Occipital lobe (tissue), 2 donors: ENCODE measurements around the gene OAS3. TPM values are rescaled to one million over a fixed set of nuclear protein-coding genes. Genes with fewer than 3 reads are reported as not detected.
"Not testable (repeated sequence)": the region's sequence is repeated elsewhere in the genome, so short reads cannot be mapped to it uniquely, and the experiment has no call there.

Experiments used
- DNase-seq: peaks from one replicate; lab custom pipeline; 2025; lab: John Stamatoyannopoulos, UW
- total RNA-seq: library from RNA; depleted of rRNA; stranded (reverse); fragments of >200 nt; gene quantifications from one replicate; pipeline ENCODE4 v1.2.3, GENCODE V29; 2014

OAS3 gene
- total RNA-seq, 1 donor from 2014 or later, result 1.6 TPM

DNA sequence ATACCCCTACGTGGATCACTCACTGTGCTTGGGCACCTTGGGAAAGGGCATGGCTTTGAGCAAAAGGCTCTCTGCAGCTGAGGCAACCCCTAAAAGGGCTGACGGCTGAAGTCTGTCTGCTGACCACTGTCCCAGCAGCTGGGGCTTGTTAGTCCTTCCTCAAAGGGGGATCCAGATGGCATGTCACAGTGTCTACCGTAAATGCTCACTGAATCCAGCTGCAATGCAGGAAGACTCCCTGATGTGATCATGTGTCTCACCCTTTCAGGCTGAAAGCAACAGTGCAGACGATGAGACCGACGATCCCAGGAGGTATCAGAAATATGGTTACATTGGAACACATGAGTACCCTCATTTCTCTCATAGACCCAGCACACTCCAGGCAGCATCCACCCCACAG lies 19.2 kb upstream of the OAS3 start:
- DNase-seq, result no peak

DNA sequence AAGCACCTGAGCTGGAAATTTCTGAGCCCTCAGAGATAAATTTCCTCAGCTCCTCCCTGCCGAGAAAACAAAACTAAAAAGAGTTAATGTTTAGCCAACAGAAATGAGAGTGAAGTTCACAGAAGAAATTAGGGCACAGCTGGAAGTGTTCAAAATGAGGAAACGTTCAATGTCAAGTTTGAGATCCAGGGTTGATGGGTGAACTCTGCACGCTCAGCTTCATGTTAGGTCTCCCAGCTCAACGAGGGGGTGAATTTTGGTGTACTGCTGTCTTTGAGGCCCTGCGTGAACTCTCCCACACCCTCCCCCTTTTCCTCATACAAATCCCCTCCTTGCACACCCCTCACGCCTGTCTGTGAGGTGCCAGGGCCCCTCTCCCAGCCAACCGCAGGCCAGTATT lies 13.3 kb upstream of the OAS3 start:
- DNase-seq, result no peak

DNA sequence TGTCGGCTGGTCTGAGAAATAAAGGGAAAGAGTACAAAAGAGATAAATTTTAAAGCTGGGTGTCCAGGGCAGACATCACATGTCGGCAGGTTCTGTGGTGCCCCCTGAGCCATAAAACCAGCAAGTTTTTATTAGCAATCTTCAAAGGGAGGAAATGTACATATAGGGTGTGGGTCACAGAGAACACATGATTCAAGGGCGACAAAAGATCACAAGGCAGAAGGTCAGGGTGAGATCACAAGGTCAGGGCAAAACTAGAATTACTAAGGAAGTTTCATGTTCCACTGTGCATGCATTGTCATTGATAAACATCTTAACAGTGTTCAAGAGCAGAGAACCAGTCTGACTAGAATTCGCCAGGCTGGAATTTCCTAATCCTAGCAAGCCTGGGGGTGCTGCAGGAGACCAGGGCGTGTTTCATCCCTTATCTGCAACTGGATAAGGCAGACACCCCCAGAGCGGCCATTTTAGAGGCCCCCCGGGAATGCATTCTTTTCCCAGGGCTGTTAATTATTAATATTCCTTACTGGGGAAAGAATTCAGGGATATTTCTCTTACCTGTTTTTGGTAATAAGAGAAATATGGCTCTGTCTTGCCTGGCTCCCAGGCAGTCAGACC lies 11.7 kb upstream of the OAS3 start:
- not testable (repeated sequence) for DNase-seq

DNA sequence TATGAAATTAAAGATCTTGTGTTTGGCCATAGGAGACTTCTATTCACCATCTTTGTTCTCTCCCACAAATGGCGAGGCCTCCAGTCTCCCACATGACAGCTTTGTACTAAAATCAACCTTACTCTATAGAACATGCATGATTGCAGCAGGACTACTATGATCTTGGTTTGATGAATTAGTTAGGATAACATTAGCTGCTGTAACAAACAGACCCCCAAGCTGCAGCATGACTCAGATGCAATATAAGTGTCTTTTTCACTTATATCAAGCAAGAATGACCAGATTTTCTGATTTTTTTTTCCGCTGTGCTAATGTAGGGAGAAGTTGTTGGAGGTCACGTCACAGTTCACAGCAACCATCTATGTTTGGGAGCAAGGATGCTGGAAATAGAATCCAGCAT lies 10.8 kb upstream of the OAS3 start:
- no peak for DNase-seq

DNA sequence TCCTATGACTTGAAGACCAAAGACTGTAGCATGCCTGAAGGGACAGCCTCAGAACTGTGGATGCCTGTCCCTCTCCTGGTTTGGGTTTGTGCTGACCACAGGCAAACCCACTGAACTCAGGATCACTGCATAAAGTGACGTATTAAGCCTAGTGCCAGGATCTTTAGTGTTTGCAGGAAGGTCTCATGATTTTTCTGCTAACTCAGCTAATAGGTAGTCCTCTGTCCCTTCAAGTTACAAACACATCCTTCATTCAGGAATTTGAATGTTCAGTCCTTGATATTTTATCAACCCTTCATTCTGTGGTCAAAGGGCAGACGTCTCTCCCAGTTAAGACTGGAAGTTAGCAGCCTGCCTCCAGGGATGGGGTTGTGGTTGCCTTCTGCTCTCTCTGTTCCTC lies 10.3 kb upstream of the OAS3 start:
- DNase-seq, result no peak

DNA sequence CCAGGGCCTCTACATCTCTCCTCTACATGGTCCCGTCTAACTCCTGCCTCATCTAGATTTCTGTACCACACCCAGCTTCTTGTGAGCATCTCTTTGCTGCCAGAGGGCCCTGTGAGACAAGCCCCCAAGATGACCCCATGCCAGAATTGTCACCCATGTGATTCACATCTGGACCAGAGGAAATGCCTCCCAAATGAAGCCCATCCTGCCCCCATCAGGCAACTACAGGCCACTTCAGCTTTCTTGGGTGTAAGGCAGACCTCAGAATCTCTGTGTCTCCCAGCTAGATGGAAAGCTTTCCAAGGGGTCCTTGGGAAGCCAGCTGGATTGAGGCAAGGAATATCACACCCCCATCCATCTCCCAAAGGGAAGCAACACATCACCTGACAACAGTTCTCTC lies 9.3 kb upstream of the OAS3 start:
- no peak for DNase-seq

DNA sequence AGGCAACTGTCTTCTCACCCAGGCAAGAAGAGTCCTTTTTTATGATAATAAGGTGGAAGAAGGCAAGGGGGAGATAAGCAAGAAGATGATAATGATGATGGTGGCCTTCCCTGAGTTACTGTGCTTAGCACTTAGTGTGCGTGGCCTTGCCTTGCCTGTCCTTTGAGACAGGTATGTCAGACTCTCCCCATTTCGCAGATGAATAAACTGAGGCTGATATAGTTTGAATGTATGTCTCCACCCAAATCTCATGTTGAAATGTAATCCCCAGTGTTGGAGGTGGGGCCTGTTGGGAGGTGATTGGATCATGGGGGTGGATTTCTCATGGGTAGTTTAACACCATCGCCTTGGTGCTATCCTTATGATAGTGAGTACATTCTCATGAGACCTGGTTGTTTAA lies 8.6 kb upstream of the OAS3 start:
- no peak for DNase-seq

DNA sequence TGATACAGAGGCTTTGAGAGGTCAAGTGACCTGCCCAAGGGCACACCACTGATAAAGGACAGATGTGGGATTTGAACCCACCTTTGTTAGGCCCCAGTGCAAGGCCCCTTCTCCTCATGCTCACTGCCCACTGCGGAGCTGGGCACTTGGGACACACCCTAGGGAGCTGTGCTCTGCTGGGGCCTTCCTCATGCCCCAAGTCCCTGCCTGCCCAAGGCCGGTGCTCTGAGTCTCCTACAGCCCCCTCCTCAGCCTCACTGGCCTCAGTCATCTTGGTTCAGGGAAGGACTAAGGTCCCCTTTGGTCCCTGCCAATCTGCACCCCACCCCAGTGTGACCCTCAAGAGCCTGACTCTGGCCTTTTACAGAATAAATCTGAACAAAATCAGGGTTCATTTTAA lies 7.9 kb upstream of the OAS3 start:
- no peak for DNase-seq

DNA sequence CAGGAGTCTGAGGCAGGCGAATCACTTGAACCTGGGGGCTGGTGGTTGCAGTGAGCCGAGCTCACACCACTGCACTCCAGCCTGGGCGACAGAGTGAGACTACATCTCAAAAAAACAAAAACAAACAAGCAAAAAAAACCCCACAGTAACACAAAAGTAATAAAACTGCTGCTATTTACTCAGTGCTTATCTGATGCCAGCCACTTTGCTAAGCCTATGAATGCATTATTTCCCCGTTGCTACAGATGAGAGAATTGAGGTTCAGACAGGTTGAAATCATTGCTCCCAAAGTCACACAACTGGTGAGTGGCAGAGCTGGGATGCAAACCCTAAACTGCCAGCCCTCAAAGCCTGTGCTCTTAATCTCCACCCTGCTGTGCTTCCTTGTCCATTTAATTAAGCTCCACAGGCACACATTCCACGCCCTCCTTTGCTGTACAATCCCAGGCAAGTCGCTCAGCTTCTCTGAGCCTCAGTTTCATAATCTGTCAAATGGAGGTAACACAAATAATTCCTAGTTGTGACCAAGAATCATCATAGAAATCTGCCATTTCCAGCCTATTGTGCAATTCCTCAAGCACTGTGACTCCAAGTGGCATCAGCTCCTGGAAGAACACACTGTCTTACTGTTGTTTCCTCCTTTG lies 5.7 kb upstream of the OAS3 start:
- DNase-seq, result no peak

DNA sequence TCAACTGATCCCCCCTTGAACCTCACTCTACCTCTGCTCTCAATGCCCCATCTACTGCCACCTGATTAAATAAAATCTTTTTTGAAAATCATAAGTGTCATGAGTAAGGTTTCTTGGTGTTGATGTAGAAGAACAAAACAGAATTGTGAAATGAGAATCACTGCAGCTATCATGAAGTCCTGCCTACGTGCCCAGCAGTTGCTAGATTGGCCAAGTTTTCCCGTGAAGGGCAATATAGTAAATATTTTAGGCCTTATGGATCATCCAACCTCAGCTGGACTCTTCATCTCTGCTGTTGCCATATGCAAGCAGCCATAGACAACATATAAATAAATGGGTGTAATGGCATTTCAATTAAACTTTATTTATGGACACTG lies 5.2 kb upstream of the OAS3 start:
- DNase-seq, result no peak

DNA sequence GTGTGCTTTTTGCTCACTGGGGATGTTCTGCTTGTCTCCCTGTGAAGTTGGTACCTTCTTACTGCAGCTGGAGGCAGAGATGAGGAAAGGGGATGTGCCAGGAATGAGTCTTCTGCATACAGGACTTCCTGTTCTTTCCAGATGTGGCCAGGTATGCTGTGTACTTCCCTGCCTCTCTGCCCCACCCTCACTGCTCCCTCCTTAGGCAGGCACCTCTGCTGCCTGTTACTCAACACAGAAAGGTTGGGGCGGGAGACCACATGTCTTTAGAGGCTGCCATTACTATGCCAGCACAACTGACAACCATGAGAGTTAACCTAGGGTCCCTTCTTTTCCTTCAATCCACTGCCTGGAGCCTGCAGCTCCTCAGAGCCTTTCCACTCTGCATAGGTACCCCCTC lies 2.0 kb upstream of the OAS3 start:
- no peak for DNase-seq

DNA sequence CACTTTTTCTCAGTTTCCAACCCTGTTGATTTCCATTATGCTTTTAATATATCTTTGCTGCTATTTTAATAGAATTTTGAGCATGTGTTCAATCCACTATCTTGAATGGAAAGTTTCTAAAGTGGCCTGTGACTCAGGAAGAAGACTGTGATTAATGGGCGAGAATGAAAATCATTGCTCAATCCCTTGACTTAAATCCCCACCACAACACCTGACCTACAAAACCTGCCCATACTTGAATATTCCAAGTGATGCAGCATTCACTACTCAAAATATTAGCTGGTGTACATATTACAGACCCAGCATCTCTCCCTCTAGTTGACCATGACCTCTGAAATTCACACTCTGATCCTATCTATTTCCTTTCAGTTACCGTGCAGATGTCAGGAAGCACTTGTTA lies 1.3 kb upstream of the OAS3 start:
- no peak for DNase-seq

DNA sequence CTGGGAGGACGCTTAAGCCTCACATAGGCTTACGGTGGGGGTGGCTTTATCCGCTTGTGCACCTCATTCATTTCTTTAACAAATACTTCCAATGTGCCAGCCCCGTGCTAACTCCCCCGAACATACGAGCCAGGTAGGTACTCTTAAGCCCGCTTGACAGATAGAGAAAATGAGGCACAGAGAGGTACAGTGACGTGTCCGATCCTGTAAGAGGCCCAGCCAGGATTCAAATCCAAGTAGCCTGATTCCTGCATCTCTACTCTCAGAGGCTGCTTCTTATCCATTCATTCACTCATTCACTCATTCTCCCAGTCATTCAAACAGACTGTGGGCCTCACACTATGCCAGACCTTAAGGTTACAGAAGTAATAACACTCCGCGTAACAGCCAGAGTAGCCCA lies 477 bp downstream of the OAS3 start:
- no peak for DNase-seq

DNA sequence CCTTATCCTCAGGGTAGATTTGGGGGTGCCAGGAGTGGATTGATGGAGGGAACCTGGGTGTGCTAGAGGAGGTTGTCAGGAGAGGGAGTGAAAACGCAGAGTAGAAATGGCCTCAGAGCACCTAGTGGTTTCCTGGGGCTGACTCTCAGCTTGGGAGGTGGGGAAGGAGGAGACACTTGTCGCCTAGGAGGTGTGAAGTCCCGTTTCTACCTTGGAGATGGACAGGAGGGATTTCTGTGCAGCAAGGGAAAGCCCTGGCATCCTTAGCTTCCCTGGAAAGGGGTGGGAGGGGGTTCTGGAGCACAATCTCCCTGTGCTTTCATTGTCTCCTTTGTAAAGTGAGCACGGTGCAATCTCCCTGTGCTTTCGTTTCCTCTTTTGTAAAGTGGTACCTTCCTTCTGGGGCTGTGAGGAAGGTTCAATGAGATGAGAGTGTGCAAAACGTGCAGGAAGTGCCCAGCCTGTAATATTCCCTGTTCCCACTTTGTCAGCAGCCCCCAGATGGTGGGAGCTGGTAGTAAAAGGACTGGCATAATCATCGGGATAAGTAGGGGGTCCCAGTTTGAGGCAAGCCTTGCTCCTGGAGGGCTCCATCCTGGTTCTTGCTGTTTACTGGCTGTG lies 1.6 kb downstream of the OAS3 start:
- no peak for DNase-seq

DNA sequence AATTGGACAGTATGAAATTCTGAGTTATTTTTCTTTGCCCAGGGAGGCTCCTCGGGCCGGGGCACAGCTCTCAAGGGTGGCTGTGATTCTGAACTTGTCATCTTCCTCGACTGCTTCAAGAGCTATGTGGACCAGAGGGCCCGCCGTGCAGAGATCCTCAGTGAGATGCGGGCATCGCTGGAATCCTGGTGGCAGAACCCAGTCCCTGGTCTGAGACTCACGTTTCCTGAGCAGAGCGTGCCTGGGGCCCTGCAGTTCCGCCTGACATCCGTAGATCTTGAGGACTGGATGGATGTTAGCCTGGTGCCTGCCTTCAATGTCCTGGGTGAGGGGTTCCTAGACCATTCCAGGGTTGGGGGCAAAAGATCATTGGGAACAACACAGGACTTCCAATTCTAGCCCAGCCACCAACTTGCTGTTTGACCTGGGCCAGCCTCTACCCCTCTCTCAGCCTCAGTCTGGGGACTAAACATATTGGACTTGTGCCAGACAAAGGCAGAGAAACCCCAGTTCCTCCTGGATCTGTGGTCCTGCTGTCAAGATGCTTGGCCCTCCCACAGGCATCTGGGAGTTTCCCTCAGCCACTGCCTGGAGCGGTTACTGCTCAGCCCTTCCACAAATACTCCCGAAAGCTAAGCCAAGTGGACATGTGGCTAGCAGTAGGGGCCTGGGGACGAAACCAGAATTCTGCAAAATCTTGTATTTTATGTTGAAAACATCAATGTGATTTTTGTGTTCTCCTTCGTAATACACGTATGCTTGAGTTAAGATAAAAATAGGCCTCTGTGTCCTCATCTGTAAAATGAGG lies 3.5 kb downstream of the OAS3 start:
- no peak for DNase-seq

DNA sequence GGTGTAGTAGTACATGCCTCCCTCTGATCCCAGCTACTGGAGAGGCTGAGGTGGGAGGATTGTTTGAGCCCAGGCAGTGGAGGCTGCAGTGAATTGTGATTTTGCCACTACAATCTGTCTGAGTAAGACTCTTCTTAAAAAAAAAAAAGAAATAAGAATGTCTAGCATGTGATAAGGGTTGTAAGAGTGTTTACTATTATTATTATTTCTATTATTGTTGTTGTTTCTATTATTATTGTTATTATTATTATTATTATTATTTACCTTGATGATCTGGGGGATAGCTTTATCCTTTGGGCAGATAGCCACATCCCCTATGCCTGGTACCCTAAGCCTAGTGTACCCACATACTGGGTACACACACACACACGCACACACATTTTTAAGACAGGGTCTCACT lies 4.3 kb downstream of the OAS3 start:
- no peak for DNase-seq

DNA sequence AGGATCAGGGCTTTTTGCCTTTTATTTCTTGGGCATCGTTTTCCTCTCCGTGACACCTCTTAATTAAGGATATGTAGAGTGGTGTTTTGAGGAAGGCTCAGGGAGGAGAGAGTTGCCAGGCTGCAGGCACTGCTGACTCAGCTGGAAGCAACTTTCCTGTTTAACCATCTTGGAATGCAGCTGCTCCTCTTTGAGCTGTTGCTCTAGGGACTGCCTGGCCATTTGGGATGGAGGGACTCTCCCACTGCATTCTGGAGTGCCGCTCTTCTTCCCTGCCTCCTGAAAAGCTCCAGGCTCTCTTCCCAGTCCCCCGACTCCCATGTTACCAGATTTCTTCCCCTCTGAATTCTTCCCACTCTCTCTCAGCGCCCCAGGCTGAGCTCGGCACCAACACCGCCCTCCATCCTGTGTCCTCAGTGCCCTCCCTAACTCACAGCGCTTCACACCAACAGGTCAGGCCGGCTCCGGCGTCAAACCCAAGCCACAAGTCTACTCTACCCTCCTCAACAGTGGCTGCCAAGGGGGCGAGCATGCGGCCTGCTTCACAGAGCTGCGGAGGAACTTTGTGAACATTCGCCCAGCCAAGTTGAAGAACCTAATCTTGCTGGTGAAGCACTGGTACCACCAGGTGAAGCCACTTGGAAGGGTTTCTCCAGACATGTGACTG lies 5.9 kb downstream of the OAS3 start:
- no peak for DNase-seq

DNA sequence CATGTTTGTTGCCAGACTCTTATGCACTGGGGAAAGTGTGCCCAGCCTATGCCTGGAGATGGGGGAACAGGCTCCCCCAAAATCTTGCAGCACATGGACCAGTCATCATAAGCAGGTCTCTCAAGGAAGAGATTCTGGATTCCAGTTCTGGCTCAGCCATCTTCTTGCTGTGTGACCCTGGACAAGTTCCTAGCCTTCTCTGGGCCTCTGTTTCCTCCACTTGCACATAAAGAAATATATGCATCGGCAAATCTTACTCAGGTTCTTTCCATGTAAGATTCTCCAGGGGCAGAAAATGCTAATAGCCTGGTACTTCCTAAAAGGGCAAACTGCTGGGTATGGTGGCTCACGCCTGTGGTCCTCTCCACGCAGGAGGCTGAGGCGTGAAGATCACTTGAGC lies 7.2 kb downstream of the OAS3 start:
- DNase-seq, result no peak

DNA sequence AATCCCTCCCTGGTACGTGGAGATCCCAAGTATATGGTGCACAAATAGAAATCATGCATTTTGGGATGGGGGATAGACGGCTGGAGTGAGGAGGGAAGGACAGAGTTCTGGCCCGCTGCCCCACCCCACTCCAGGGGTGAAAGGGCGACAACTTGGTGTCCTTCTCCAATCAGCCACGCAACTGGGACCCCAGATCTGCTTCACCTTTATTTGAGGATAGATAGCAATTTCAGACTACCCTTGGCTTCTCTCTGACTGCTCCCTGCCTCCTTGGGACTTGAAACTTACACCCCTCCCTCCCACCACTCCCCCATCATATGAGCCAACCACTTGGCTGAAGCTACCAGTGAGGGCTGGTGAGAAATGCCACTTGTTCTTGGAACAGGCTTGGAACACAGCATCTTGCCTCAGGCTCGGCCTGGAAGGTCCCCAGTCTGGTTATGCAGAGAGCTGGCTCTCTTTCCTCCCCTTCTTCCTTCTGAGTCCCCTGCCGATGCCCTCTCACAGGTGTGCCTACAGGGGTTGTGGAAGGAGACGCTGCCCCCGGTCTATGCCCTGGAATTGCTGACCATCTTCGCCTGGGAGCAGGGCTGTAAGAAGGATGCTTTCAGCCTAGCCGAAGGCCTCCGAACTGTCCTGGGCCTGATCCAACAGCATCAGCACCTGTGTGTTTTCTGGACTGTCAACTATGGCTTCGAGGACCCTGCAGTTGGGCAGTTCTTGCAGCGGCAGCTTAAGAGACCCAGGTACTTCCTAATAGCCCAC lies 8.1 kb downstream of the OAS3 start:
- no peak for DNase-seq

DNA sequence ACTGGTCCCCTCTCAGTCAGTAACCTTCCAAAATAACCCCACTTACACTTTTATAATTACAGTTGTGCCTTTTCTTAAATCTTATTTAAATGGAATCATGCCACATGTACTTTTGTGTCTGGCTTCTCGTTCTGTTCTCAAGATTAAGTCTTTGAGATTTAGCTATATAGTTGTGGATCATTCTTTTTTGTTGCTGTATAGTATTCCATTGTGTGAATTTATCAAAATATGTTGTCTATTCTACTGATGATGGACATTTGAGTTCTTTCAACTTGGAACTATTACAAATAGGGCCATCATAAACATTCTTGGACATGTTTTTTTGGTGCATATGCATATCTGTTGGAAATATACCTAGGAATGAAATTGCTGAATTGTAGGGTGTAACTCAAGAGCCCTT lies 9.0 kb downstream of the OAS3 start:
- no peak for DNase-seq

DNA sequence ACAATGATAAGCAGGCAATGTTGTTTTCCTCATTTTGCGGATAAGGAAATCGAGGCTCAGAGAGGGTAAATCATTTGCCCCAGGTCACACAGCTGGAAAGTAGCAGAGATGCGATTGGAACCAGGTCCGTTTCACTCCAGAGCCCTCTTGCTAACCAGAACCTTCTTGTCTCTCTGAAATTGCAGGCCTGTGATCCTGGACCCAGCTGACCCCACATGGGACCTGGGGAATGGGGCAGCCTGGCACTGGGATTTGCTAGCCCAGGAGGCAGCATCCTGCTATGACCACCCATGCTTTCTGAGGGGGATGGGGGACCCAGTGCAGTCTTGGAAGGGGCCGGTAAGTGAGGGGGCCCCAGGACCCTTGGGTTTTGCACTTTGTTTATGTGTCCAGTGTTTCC lies 9.5 kb downstream of the OAS3 start:
- DNase-seq, result no peak
